ENCODE data around the gene ENGASE. TPM values are rescaled to one million over a fixed set of nuclear protein-coding genes. Genes with fewer than 3 reads are reported as not detected.

Gene ENGASE
- total RNA-seq, 1 experiment from 2014 or later, result 50.0 TPM

DNA sequence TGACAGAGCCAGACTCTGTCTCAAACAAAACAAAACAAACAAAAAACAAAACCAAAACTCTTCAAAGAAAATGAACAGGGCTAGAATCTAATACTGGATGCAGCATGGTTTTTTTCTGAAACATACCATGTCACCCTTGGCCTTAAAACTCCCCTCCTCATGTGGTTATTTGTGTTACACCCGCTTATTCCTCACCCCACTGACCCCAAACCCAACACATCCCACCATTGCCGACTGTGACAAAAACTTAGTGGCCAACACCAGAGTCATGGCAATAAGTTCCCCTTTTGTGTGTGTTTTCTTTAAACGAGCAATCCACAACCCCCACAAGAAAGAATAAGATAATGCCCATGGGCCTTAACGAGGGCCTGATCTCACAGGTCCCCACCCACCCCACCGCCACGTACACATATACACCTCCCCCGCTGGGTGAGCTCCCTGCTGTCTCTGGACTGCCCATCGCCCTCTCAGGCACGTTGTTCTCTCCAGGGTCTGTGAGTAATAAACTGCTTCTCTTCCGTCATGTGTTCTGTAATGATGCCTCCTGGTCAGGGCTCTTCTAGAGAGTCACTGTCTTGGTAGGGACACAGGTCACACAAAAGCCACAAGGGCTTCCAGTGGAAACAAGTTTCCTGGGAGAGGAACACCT lies 16.8 kb upstream of the ENGASE start:
- Mint-ChIP-seq H3K4me1 (ENCODE audit: low read depth, unreplicated experiment) (no peaks in the 10 kb centered on the region), H3K27me3 (ENCODE audit: insufficient read depth, unreplicated experiment) (no peaks in the 10 kb centered on the region), H3K27ac (ENCODE audit: unreplicated experiment) (no peak overlapping the region), H3K9me3 (ENCODE audit: unreplicated experiment) (peaks cover 18% of the 10 kb centered on the region), H3K4me3 (ENCODE audit: unreplicated experiment) (no peak overlapping the region), H3K36me3 (ENCODE audit: insufficient read depth, unreplicated experiment) (no peaks in the 10 kb centered on the region)
- BruUV-seq (replicated peaks), result no TSS peak
- Histone ChIP-seq H3K4me1 (no peaks in the 10 kb centered on the region), H3K36me3 (ENCODE audit: control insufficient read depth, insufficient read depth, low read length) (no peaks in the 10 kb centered on the region), H3K4me3 (ENCODE audit: low read depth, low read length) (no peak overlapping the region), H3K9me3 (0 out of 2 replicates have a peak, but pooled peaks cover 8% of the 10 kb centered on the region), H3K27me3 (replicated peaks; ENCODE audit: control insufficient read depth, insufficient read depth, low read length) (no peaks in the 10 kb centered on the region)
- ChIA-PET POLR2A (no interaction called here), CTCF (no interaction called here)
- TF ChIP-seq, protein P1, sequence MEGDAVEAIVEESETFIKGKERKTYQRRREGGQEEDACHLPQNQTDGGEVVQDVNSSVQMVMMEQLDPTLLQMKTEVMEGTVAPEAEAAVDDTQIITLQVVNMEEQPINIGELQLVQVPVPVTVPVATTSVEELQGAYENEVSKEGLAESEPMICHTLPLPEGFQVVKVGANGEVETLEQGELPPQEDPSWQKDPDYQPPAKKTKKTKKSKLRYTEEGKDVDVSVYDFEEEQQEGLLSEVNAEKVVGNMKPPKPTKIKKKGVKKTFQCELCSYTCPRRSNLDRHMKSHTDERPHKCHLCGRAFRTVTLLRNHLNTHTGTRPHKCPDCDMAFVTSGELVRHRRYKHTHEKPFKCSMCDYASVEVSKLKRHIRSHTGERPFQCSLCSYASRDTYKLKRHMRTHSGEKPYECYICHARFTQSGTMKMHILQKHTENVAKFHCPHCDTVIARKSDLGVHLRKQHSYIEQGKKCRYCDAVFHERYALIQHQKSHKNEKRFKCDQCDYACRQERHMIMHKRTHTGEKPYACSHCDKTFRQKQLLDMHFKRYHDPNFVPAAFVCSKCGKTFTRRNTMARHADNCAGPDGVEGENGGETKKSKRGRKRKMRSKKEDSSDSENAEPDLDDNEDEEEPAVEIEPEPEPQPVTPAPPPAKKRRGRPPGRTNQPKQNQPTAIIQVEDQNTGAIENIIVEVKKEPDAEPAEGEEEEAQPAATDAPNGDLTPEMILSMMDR (IDR thresholded peaks at IDR 0.05; ENCODE audit: insufficient read depth in 1 of 2, low read depth in 1 of 2, low read length in 1 of 2, severe bottlenecking in 1 of 2, unreplicated experiment in 1 of 2), result no peak
- intact Hi-C loops (cut with micrococcal nuclease; ENCODE audit: unreplicated experiment), result no loop called here
- no peak for DNase-seq

GRCh38 chr17:79062691-79063090 lies 11.9 kb upstream of the ENGASE start:
- Histone ChIP-seq H3K36me3 (ENCODE audit: control insufficient read depth, insufficient read depth, low read length) (no peaks in the 10 kb centered on the region), H3K9me3 (no peaks in the 10 kb centered on the region), H3K27me3 (replicated peaks; ENCODE audit: control insufficient read depth, insufficient read depth, low read length) (no peaks in the 10 kb centered on the region), H3K4me3 (ENCODE audit: low read depth, low read length) (no peak overlapping the region), H3K4me1 (no peaks in the 10 kb centered on the region)
- Mint-ChIP-seq H3K9me3 (ENCODE audit: unreplicated experiment) (no peaks in the 10 kb centered on the region), H3K4me3 (ENCODE audit: unreplicated experiment) (no peak overlapping the region), H3K27ac (ENCODE audit: unreplicated experiment) (no peak overlapping the region), H3K36me3 (ENCODE audit: insufficient read depth, unreplicated experiment) (no peaks in the 10 kb centered on the region), H3K4me1 (ENCODE audit: low read depth, unreplicated experiment) (no peaks in the 10 kb centered on the region), H3K27me3 (ENCODE audit: insufficient read depth, unreplicated experiment) (no peaks in the 10 kb centered on the region)
- TF ChIP-seq, protein P1 (IDR thresholded peaks at IDR 0.05; ENCODE audit: insufficient read depth in 1 of 2, low read depth in 1 of 2, low read length in 1 of 2, severe bottlenecking in 1 of 2, unreplicated experiment in 1 of 2), result no peak
- DNase-seq, result no peak
- POLR2A ChIA-PET, result no interaction called here
- CTCF ChIA-PET, result interaction anchor here (0.7 to 0.8 kb wide), 2 partner anchors 12 to 25 kb away, joined by 3 to 5 read pairs; partner anchors contain the start of gene ENGASE
- intact Hi-C loops (cut with micrococcal nuclease; ENCODE audit: unreplicated experiment), result no loop called here
- no TSS peak for BruUV-seq (replicated peaks)

DNA sequence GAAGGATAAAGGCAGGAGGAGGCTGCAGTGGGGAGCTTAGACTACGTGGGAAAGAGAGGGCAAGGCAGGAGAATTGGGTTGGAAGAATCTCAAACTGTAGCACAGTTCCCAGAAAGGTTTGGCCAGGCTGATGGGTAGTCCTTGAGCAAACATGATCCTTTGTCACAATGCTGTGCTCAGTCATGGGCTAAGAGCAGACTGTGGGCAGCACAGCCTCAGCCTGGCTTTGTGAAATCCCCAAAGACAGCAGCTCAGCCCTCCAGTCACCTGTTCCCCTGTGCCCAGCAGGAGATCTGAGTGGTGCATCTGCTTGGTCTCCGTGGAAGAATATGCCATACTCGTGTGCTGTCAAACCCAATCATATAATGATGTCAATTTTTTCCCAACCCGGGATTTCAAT lies 10.6 kb upstream of the ENGASE start:
- Mint-ChIP-seq H3K9me3 (ENCODE audit: unreplicated experiment) (no peaks in the 10 kb centered on the region), H3K36me3 (ENCODE audit: insufficient read depth, unreplicated experiment) (no peaks in the 10 kb centered on the region), H3K27me3 (ENCODE audit: insufficient read depth, unreplicated experiment) (no peaks in the 10 kb centered on the region), H3K27ac (ENCODE audit: unreplicated experiment) (no peak overlapping the region), H3K4me3 (ENCODE audit: unreplicated experiment) (no peak overlapping the region), H3K4me1 (ENCODE audit: low read depth, unreplicated experiment) (no peaks in the 10 kb centered on the region)
- Histone ChIP-seq H3K4me3 (ENCODE audit: low read depth, low read length) (no peak overlapping the region), H3K9me3 (no peaks in the 10 kb centered on the region), H3K4me1 (no peaks in the 10 kb centered on the region), H3K27me3 (replicated peaks; ENCODE audit: control insufficient read depth, insufficient read depth, low read length) (no peaks in the 10 kb centered on the region), H3K36me3 (ENCODE audit: control insufficient read depth, insufficient read depth, low read length) (no peaks in the 10 kb centered on the region)
- no peak for DNase-seq
- no TSS peak for BruUV-seq (replicated peaks)
- TF ChIP-seq, protein P1 (IDR thresholded peaks at IDR 0.05; ENCODE audit: insufficient read depth in 1 of 2, low read depth in 1 of 2, low read length in 1 of 2, severe bottlenecking in 1 of 2, unreplicated experiment in 1 of 2), result no peak
- ChIA-PET POLR2A (no interaction called here), CTCF (no interaction called here)
- intact Hi-C loops (cut with micrococcal nuclease; ENCODE audit: unreplicated experiment), result no loop called here
